Measurements from ENCODE around the gene FGGY.

FGGY gene

DNA sequence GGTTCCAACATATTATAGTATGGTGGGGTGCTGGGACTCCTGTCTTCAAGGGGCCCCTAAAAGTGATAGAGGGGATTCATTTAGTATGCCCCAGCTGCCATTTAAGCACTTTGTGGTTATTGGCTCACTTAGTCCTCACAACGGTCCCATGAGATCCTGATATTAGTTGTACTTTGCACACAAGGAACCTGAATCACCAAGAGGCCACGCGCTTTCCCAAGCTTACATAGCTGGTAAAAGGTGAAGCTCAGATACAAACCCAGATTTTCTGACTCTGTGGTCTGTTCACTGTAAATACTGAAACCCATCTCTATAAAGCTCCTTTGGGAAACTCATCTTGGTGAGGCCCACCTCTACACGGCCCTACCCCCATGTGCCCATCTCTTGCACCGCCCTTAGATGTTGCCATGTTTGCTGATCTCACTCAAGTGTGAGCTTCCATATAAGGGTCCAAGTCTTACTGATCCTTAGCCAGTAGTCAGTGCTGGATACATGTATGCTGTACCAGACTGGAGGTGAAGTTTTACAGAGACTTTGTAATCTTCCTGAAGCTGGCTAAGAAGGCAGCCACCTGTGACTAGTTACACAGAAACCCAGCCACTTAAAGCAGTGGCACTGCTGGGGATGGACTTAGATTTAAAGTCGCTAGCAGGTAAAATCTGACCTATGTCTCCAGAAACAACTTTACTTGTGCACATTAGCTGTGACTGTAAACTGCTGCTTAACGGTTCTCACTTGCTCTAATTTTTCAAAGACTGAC, 393.5 kb downstream of the FGGY start:
- POLR2A ChIA-PET = no interaction called here
- H3K27ac ChIP-seq (ENCODE audit: extremely low read depth, low read depth, low read length) = no peak overlapping the region
- H3K4me3 ChIP-seq (ENCODE audit: low read depth, low read length) = no peak overlapping the region
- TF ChIP-seq ZNF16 (tag by site-specific recombination; IDR thresholded peaks at IDR 0.05; ENCODE audit: low read depth) (no peak), ZNF626 (tag by site-specific recombination; IDR thresholded peaks at IDR 0.05) (no peak), ZNF76 (tag by site-specific recombination; IDR thresholded peaks at IDR 0.05; ENCODE audit: borderline replicate concordance, low read depth) (no peak), ZBTB7A (tag by site-specific recombination; IDR thresholded peaks at IDR 0.05; ENCODE audit: low read depth) (no peak), MZF1 (tag by site-specific recombination; IDR thresholded peaks at IDR 0.05; ENCODE audit: borderline replicate concordance) (no peak), GLI2 (tag by site-specific recombination; IDR thresholded peaks at IDR 0.05; ENCODE audit: borderline replicate concordance, low read depth) (no peak), ZNF140 (tag by site-specific recombination; IDR thresholded peaks at IDR 0.05) (no peak), BCL11B (tag by site-specific recombination; IDR thresholded peaks at IDR 0.05; ENCODE audit: low read depth) (no peak), HOXC10 (CRISPR knock-in tag; IDR thresholded peaks at IDR 0.05) (no peak)
- TF ChIP-seq, protein P1, sequence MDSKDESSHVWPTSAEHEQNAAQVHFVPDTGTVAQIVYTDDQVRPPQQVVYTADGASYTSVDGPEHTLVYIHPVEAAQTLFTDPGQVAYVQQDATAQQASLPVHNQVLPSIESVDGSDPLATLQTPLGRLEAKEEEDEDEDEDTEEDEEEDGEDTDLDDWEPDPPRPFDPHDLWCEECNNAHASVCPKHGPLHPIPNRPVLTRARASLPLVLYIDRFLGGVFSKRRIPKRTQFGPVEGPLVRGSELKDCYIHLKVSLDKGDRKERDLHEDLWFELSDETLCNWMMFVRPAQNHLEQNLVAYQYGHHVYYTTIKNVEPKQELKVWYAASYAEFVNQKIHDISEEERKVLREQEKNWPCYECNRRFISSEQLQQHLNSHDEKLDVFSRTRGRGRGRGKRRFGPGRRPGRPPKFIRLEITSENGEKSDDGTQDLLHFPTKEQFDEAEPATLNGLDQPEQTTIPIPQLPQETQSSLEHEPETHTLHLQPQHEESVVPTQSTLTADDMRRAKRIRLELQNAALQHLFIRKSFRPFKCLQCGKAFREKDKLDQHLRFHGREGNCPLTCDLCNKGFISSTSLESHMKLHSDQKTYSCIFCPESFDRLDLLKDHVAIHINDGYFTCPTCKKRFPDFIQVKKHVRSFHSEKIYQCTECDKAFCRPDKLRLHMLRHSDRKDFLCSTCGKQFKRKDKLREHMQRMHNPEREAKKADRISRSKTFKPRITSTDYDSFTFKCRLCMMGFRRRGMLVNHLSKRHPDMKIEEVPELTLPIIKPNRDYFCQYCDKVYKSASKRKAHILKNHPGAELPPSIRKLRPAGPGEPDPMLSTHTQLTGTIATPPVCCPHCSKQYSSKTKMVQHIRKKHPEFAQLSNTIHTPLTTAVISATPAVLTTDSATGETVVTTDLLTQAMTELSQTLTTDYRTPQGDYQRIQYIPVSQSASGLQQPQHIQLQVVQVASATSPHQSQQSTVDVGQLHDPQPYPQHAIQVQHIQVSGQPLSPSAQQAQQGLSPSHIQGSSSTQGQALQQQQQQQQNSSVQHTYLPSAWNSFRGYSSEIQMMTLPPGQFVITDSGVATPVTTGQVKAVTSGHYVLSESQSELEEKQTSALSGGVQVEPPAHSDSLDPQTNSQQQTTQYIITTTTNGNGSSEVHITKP (tag by site-specific recombination; IDR thresholded peaks at IDR 0.05) = no peak
- TF ChIP-seq, protein P2, sequence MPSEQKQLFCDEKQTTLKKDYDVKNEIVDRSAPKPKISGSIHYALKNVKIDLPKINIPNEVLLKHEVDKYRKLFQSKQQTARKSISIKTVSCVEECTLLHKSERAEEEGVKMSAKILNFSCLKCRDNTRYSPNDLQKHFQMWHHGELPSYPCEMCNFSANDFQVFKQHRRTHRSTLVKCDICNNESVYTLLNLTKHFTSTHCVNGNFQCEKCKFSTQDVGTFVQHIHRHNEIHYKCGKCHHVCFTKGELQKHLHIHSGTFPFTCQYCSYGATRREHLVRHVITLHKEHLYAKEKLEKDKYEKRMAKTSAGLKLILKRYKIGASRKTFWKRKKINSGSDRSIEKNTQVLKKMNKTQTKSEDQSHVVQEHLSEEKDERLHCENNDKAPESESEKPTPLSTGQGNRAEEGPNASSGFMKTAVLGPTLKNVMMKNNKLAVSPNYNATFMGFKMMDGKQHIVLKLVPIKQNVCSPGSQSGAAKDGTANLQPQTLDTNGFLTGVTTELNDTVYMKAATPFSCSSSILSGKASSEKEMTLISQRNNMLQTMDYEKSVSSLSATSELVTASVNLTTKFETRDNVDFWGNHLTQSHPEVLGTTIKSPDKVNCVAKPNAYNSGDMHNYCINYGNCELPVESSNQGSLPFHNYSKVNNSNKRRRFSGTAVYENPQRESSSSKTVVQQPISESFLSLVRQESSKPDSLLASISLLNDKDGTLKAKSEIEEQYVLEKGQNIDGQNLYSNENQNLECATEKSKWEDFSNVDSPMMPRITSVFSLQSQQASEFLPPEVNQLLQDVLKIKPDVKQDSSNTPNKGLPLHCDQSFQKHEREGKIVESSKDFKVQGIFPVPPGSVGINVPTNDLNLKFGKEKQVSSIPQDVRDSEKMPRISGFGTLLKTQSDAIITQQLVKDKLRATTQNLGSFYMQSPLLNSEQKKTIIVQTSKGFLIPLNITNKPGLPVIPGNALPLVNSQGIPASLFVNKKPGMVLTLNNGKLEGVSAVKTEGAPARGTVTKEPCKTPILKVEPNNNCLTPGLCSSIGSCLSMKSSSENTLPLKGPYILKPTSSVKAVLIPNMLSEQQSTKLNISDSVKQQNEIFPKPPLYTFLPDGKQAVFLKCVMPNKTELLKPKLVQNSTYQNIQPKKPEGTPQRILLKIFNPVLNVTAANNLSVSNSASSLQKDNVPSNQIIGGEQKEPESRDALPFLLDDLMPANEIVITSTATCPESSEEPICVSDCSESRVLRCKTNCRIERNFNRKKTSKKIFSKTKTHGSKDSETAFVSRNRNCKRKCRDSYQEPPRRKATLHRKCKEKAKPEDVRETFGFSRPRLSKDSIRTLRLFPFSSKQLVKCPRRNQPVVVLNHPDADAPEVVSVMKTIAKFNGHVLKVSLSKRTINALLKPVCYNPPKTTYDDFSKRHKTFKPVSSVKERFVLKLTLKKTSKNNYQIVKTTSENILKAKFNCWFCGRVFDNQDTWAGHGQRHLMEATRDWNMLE (tag by site-specific recombination; conservative IDR thresholded peaks at IDR 0.05; ENCODE audit: low read depth) = no peak
- TF ChIP-seq, protein P3, sequence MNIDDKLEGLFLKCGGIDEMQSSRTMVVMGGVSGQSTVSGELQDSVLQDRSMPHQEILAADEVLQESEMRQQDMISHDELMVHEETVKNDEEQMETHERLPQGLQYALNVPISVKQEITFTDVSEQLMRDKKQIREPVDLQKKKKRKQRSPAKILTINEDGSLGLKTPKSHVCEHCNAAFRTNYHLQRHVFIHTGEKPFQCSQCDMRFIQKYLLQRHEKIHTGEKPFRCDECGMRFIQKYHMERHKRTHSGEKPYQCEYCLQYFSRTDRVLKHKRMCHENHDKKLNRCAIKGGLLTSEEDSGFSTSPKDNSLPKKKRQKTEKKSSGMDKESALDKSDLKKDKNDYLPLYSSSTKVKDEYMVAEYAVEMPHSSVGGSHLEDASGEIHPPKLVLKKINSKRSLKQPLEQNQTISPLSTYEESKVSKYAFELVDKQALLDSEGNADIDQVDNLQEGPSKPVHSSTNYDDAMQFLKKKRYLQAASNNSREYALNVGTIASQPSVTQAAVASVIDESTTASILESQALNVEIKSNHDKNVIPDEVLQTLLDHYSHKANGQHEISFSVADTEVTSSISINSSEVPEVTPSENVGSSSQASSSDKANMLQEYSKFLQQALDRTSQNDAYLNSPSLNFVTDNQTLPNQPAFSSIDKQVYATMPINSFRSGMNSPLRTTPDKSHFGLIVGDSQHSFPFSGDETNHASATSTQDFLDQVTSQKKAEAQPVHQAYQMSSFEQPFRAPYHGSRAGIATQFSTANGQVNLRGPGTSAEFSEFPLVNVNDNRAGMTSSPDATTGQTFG (tag by site-specific recombination; IDR thresholded peaks at IDR 0.05; ENCODE audit: borderline replicate concordance) = no peak
- TF ChIP-seq, protein P4, sequence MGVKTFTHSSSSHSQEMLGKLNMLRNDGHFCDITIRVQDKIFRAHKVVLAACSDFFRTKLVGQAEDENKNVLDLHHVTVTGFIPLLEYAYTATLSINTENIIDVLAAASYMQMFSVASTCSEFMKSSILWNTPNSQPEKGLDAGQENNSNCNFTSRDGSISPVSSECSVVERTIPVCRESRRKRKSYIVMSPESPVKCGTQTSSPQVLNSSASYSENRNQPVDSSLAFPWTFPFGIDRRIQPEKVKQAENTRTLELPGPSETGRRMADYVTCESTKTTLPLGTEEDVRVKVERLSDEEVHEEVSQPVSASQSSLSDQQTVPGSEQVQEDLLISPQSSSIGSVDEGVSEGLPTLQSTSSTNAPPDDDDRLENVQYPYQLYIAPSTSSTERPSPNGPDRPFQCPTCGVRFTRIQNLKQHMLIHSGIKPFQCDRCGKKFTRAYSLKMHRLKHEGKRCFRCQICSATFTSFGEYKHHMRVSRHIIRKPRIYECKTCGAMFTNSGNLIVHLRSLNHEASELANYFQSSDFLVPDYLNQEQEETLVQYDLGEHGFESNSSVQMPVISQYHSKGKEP (tag by site-specific recombination; IDR thresholded peaks at IDR 0.05) = no peak
- CTCF ChIA-PET = interaction anchor here (1.0 kb wide), 1 partner anchor 9 kb away, joined by 6 read pairs; no protein-coding TSS in a partner anchor
- H3K4me1 ChIP-seq (ENCODE audit: control insufficient read depth, insufficient read depth, low read length) = peaks cover 5% of the 10 kb centered on the region
- no peaks in the 10 kb centered on the region for H3K9me3 ChIP-seq (ENCODE audit: control insufficient read depth, insufficient read depth, low read depth, low read length)
- no peaks in the 10 kb centered on the region for H3K36me3 ChIP-seq (ENCODE audit: control insufficient read depth in 2 of 2, insufficient read depth in 1 of 2, low read length in 2 of 2)

Data from HEK293 (cell line).